D721Med (cell line): ENCODE data around the gene COL5A1.
A peak's percentile ranks its signal among the peaks of the same experiment; 100 is the strongest.

Experiments
- DNase-seq: peaks from one replicate; pipeline ENCODE4 v3.0.0; 2011; ENCODE audit warnings: low spot score; ENCODE audit not compliant: insufficient read length
- FAIRE-seq: peaks from 2 replicates; lab custom pipeline; 2011; peaks lifted over from hg19 to GRCh38; lab: Jason Lieb, UNC
- CTCF ChIP-seq: IDR thresholded peaks from 2 replicates; pipeline ENCODE4 v1.5.1; 2012; ENCODE audit warnings: mild to moderate bottlenecking, control low read depth; ENCODE audit not compliant: insufficient read depth; ENCODE audit errors: missing control alignments

Gene COL5A1

GRCh38 chr9:134694714-134695113, 53.1 kb downstream of the COL5A1 start:
- DNase-seq (no peak), FAIRE-seq (no peak)
- no peak for TF ChIP-seq CTCF

- FAIRE-seq, result no peak
- no peak for TF ChIP-seq CTCF
- no peak for DNase-seq
These were observed 53.5 kb downstream of the COL5A1 start for GRCh38 chr9:134695144-134695543.

GRCh38 chr9:134696433-134696832, 54.8 kb downstream of the COL5A1 start:
- DNase-seq (no peak), FAIRE-seq (no peak)
- no peak for TF ChIP-seq CTCF

- TF ChIP-seq CTCF, result no peak
These were observed 56.5 kb downstream of the COL5A1 start for GRCh38 chr9:134698111-134698510.

GRCh38 chr9:134698587-134699342, 57.2 kb downstream of the COL5A1 start:
- DNase-seq, result peak; percentile 92

More at GRCh38 chr9:134698111-134698510, 56.5 kb downstream of the COL5A1 start:
- no peak for DNase-seq
- no peak for FAIRE-seq

GRCh38 chr9:134699343-134699740, 57.7 kb downstream of the COL5A1 start:
- FAIRE-seq (no peak), DNase-seq (no peak)
- TF ChIP-seq CTCF, result no peak

More at GRCh38 chr9:134698587-134699342, 57.2 kb downstream of the COL5A1 start:
- FAIRE-seq, result no peak
- peak; percentile 83 for TF ChIP-seq CTCF
